Measurements from ENCODE around the gene ZNF213.
A peak's percentile ranks its signal among the peaks of the same experiment; 100 is the strongest.

Gene ZNF213

GRCh38 chr16:3122926-3123570 lies 11.8 kb upstream of the ZNF213 start:
- TF ChIP-seq CTCF (conservative IDR thresholded peaks at IDR 0.05; ENCODE audit: low read length), result no peak
- no peak overlapping the region for H3K4me3 ChIP-seq (ENCODE audit: low read length)
- DNase-seq (ENCODE audit: low read depth), result no peak

- peak; percentile 85 for DNase-seq (ENCODE audit: low read depth)
- peak overlapping the region; percentile 88 for H3K4me3 ChIP-seq (ENCODE audit: low read length)
- TF ChIP-seq CTCF (conservative IDR thresholded peaks at IDR 0.05; ENCODE audit: low read length), result peak; percentile 42
These were observed 10.6 kb upstream of the ZNF213 start for GRCh38 chr16:3123986-3124886.

GRCh38 chr16:3127745-3128144 lies 7.1 kb upstream of the ZNF213 start:
- DNase-seq (ENCODE audit: low read depth), result no peak
- TF ChIP-seq CTCF (conservative IDR thresholded peaks at IDR 0.05; ENCODE audit: low read length), result no peak
- no peak overlapping the region for H3K4me3 ChIP-seq (ENCODE audit: low read length)

- H3K4me3 ChIP-seq (ENCODE audit: low read length), result peak overlapping the region; percentile 42
- peak; percentile 97 for TF ChIP-seq CTCF (conservative IDR thresholded peaks at IDR 0.05; ENCODE audit: low read length)
- DNase-seq (ENCODE audit: low read depth), result peak; percentile 87
These were observed 5.4 kb upstream of the ZNF213 start for GRCh38 chr16:3129137-3130131.

GRCh38 chr16:3131755-3132377 lies 3.0 kb upstream of the ZNF213 start:
- TF ChIP-seq CTCF (conservative IDR thresholded peaks at IDR 0.05; ENCODE audit: low read length), result peak; percentile 50
- no peak for DNase-seq (ENCODE audit: low read depth)
- H3K4me3 ChIP-seq (ENCODE audit: low read length), result no peak overlapping the region

- no peak for TF ChIP-seq CTCF (conservative IDR thresholded peaks at IDR 0.05; ENCODE audit: low read length)
These were observed 985 bp upstream of the ZNF213 start for GRCh38 chr16:3133844-3134243.

More at GRCh38 chr16:3133844-3134243, 985 bp upstream of the ZNF213 start:
- H3K4me3 ChIP-seq (ENCODE audit: low read length), result peak overlapping the region; percentile 100
- no peak for DNase-seq (ENCODE audit: low read depth)
